Measurements from ENCODE around the gene PALLD.
"Not testable (repeated sequence)": the region's sequence is repeated elsewhere in the genome, so short reads cannot be mapped to it uniquely, and the experiment has no call there.

Gene PALLD

DNA sequence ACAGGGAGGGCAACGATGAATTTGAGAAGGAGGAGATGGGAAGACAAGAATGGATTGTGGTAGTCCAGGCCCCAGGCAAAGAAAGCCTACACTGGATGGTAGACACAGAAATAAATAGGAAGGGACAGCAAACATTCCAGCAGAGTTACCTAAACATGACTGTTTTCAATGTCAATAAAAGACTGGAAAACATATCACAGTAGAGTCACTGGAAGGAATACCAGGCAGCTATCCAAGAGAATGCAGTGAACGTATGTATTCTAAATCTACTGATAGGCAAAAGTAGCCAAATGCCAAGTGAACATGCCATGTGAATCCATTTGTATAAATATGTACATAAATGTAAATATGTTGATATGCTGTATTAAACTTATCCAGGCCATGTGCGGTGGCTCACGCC is 183.0 kb downstream of the PALLD start:
- no peak for DNase-seq

DNA sequence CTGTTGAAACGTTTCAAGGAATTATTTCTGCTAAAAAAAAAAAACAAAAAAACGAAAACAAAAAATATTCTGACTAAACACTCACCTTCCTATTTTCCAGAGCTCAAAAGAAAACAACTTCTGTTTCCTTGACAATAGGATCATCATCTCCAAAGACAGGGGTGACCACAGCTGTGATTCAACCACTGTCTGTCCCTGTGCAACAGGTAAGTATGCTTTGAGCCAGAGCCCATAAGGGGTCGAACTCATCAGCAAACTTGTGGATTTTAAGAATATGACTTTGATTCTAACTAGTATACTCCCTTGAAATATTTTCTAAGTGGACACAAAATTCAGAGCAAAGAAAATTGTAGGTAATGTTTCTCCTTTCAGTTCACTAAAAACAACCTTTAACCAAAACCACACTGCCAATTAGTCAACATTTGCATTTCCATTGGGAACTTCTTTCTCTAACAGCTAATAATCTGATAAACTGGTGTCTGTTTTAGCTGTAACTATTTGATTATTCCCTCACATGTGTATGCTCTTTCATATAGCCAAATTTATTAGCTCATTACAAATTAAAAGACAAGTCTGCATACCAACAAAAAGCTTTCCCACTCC is 186.1 kb downstream of the PALLD start:
- no peak for DNase-seq

DNA sequence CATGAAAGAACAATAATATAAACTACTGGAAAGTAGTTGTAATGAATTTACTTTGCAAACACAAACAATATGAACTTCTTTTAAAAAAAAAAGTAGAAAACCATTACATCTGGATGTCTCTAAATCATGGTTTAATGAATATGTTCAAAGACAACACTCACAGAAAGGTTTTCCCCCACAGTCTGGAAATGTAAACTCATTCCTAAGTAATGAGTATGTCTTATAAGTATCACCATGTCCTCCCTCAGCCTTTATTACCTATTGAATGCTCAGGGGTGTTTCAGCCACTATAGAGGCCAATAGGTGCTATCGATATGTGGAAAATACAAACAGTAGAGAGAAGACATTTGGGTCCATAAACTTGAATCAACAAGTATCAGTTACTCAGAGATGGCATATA is 186.7 kb downstream of the PALLD start:
- DNase-seq = no peak

GRCh38 chr4:168685136-168685809 is 188.4 kb downstream of the PALLD start:
- DNase-seq = no peak

- no peak for DNase-seq
These were observed 191.7 kb downstream of the PALLD start for GRCh38 chr4:168688584-168688983.

GRCh38 chr4:168689791-168690190 is 192.9 kb downstream of the PALLD start:
- DNase-seq = no peak

DNA sequence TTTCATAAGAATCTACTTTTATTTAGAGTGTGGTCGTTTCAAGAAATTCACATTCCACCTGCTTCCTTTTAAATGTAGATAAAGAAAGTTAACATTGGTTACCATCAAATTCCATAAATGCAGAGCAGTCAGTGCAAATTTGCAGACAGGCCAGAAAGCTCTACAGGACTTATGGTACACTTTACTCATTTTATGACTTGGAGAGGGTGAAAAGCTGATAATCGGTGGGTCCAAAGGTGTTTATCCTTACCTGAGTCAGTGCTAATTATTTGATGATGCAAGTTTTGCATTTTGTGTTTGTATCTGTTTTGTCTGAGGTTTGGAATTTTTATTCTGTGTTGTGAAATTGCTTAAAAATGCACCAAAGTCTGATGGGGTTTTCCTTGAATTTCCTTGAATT is 193.3 kb downstream of the PALLD start:
- no peak for DNase-seq

GRCh38 chr4:168691631-168692369 is 194.9 kb downstream of the PALLD start:
- DNase-seq = no peak

GRCh38 chr4:168693750-168694490 is 197.1 kb downstream of the PALLD start:
- no peak for DNase-seq

GRCh38 chr4:168694667-168695066 is 197.8 kb downstream of the PALLD start:
- no peak for DNase-seq

GRCh38 chr4:168695288-168695687 is 198.4 kb downstream of the PALLD start:
- no peak for DNase-seq

- DNase-seq = no peak
These were observed 199.4 kb downstream of the PALLD start for GRCh38 chr4:168696280-168696679.

DNA sequence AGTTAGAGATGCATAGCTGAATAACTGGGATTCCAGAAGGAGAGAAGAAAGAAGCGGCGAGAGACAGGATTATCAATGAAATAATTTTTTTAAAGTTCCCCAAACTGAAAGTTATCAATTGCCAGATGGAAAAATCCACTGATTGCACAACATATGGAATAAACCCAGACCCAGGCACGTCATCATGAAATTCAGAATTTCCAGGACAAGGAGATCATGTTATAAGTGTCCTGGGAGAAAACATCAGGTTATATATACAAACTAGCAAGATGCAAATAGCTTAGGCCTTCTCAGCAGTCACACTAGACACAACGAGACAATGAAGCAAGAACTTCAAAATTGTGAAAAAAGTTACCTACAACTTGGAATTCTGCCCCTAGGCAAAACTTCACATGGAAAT is 200.0 kb downstream of the PALLD start:
- no peak for DNase-seq

DNA sequence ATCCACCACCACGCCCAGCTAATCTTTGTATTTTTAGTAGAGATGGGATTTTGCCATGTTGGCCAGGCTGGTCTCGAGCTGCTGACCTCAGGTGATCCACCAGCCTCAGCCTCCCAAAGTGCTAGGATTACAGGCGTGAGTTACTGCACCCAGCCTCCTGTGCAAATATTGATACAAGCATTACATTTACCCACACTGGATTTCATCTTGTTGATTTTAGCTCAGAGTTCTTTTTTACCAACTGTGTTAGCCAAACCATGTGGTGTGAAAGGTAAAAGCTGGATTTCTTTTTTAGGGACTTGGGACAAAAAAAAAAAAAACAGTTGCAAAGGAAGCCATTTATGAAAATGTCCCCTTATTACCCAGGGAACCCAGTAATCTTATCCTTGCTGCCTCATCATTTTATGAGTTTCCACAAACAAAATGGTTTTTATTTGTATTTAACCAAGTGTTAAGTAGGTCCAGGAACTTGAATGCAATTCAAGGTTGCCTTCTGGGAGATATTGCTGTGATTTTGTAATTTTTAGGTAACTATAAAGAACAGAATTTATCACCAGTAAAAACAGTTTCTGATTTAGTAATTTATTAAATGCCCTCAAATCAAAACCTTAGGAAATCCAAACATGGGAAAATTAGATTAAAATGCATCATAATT is 202.5 kb downstream of the PALLD start:
- DNase-seq = no peak

DNA sequence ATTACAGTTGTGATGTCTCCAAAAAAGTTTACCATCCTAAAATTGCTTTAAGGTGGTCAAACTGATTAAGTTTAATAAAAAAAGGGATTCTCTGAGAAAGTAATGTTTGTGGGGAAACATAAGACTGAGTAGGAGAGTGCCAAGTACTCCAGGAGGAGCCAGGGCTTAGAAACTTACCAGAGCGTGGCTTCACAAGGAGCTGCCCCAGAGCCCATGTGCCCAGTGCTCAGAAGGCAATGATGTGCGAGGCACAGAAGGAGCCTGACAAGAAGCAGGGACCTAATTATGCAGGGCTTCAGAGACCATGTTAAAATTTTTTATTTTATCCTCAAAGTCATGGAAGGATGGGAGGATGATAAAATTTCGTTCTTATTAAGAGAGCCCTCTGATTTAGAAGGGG is 204.2 kb downstream of the PALLD start:
- DNase-seq = no peak

GRCh38 chr4:168702581-168703087 is 205.8 kb downstream of the PALLD start:
- DNase-seq = not testable (repeated sequence)

DNA sequence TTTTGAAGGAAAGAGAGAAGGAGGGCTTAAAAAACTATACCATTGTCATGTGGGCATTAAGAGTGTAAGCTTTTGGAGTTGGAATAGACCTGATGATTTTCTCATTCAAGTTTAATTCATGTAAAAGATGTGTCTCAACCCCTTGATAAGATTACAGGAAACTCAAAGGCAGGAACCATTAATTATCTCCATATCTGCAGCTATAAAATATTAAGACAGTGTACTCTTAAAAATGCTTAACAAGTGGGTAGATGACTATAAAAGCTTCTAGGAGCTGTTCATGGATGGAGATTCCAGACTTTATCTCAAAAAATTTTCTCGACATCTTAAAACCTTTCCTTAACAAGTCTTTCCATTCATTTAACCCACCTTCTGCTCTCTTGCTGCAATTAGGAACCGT is 208.3 kb downstream of the PALLD start:
- no peak for DNase-seq

DNA sequence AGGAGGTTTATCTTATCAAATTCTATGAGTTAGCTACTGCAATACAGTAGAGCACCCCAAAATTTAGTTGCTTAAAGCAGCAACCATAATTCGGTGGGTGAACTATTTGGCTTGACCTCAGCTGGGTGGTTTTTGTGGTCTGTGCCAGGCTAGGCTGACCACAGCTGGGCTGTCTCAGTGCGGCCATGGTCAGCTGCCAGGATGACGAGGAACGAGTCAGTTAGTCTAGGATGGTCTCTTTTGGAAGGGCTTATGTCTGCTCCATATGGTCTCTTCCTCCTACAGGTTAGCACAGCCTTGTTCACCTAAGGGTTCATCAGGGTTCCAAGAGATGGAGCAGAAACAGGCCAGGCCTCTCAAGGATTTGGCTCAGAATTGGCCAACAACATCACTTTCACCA is 210.4 kb downstream of the PALLD start:
- no peak for DNase-seq

DNA sequence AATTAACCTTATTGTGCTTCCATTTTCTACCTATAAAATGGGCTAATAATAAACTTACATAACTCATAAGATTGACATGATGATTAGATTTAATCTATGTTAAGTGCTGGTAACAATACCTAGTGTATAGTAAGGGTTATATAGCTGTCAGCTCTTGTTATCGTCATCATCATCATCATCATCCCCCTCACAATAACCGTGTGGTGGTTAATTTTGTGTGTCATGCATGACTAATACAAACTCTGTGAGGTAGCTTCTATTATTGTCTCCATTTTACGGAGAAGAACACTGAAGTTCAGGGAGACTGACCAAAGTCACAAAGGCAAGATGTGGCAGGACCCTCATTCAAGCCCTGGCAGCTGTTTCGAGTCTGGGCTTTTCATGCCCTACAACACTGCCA is 211.3 kb downstream of the PALLD start:
- DNase-seq = no peak

GRCh38 chr4:168710353-168710946 is 213.6 kb downstream of the PALLD start:
- DNase-seq = peak; percentile 44

DNA sequence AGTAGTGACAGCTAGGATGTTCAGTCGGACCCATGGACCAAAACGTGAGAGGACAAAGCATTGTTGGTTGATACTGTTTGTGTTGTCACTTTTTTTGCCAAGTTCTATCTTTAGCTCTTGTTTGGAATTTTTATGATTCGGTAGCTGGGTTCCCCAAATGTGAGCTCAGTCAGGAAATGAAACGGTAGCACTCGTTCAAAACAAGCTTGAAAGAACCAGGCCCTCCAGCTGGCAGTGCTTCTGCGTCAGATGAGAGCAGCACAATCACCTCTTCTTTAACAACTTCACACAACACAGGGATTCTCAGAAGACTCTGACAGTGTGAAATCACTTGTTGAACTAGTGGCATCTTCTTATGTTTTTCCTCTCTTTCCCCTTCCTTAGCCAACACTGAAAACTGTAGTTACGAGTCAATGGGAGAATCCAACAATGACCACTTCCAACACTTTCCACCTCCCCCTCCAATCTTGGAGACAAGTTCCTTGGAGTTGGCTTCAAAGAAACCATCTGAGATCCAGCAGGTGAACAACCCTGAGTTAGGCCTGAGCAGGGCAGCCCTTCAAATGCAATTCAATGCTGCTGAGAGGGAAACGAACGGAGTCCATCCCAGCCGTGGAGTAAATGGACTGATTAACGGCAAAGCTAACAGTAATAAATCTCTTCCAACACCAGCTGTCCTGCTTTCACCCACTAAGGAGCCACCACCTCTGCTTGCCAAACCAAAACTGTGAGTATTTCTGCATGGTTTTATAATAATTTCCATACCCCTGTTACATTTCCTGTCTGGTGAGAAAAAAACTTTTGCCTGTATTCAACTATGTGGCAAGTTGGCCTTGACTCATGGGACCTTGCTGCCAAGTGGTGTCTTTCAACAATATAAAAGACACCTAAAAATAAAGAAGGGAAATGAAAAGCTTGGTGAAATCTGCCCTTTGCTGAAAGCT is 214.6 kb downstream of the PALLD start:
- DNase-seq = no peak
